Upper lobe of left lung (tissue), 4 donors: ENCODE results near the gene OR5H14.

Source experiments
- CTCF ChIP-seq, 6 experiments: fragments of 450-650 bp in 4 of 6; fragments of 200-600 bp in 2 of 6; sonication (generic) in 2 of 6; IDR thresholded peaks; one replicate each; pipeline ENCODE4 v1.5.1; 2016 to 2019; ENCODE audit warnings: antibody characterized with exemption in 6 of 6
- EP300 ChIP-seq, 4 donors: sonication (generic); formaldehyde crosslinking; IDR thresholded peaks; one replicate each; pipeline ENCODE4 v1.5.1; 2017; ENCODE audit warnings: antibody characterized with exemption in 4 of 4, control low read depth in 2 of 4
- POLR2A ChIP-seq, 4 donors: fragments of 450-650 bp; IDR thresholded peaks; one replicate each; pipeline ENCODE4 v1.5.1; 2016 to 2017; ENCODE audit warnings: antibody characterized with exemption in 4 of 4, mild to moderate bottlenecking in 2 of 4
- POLR2AphosphoS5 ChIP-seq, 2 donors: sonication (generic); formaldehyde crosslinking; IDR thresholded peaks; one replicate each; pipeline ENCODE4 v1.5.1; 2017; ENCODE audit warnings: antibody characterized with exemption in 2 of 2

GRCh38 chr3:98108162-98108561, 39.1 kb upstream of the OR5H14 start:
- TF ChIP-seq CTCF (IDR thresholded peaks at IDR 0.05), result no peak
- TF ChIP-seq POLR2A (IDR thresholded peaks at IDR 0.05), result no peak
- no peak for TF ChIP-seq POLR2AphosphoS5 (IDR thresholded peaks at IDR 0.05)
- TF ChIP-seq EP300 (IDR thresholded peaks at IDR 0.05), result no peak
